HL-60 (cell line): ENCODE results near the gene MYO15A.

Source experiments
- DNase-seq, 2 experiments: peaks; one replicate each; pipeline ENCODE4 v3.0.0-alpha.2; 2010 to 2020; ENCODE audit warnings: low read depth in 1 of 2, low spot score in 1 of 2
- H3K27ac ChIP-seq: fragments of 250-450 bp; sonication (Bioruptor Pico); replicated peaks from 2 replicates; pipeline ENCODE4 v1.5.1; 2020; ENCODE audit warnings: mild to moderate bottlenecking, moderate library complexity
- H3K27me3 ChIP-seq: fragments of 250-450 bp; sonication (Bioruptor Pico); 2 replicates; pipeline ENCODE4 v1.5.1; 2021; ENCODE audit warnings: mild to moderate bottlenecking, moderate library complexity; ENCODE audit not compliant: insufficient read depth, poor library complexity, severe bottlenecking
- H3K4me3 ChIP-seq: replicated peaks from 2 replicates; pipeline ENCODE4 v1.5.1; 2011; ENCODE audit warnings: mild to moderate bottlenecking, control low read depth, low read length; ENCODE audit not compliant: insufficient read depth
- GABPA ChIP-seq: IDR thresholded peaks from 2 replicates; pipeline ENCODE4 v1.6.1; 2012; ENCODE audit warnings: low read depth
- POLR2AphosphoS5 ChIP-seq: IDR thresholded peaks from 2 replicates; pipeline ENCODE4 v1.6.1; 2012; ENCODE audit warnings: low read depth
- SPI1 ChIP-seq: IDR thresholded peaks from 2 replicates; pipeline ENCODE4 v1.6.1; 2012; ENCODE audit warnings: low read depth, mild to moderate bottlenecking, borderline replicate concordance
- TF ChIP-seq, protein P1 (sequence below): IDR thresholded peaks from 2 replicates; pipeline ENCODE4 v1.6.1; 2012; ENCODE audit warnings: low read depth; ENCODE audit not compliant: insufficient replicate concordance
- TF ChIP-seq, protein P2 (sequence below): IDR thresholded peaks from one replicate; pipeline ENCODE4 v1.5.1; 2011; ENCODE audit warnings: low read length, control low read depth, inconsistent platforms; ENCODE audit not compliant: insufficient read depth

The MYO15A gene

DNA sequence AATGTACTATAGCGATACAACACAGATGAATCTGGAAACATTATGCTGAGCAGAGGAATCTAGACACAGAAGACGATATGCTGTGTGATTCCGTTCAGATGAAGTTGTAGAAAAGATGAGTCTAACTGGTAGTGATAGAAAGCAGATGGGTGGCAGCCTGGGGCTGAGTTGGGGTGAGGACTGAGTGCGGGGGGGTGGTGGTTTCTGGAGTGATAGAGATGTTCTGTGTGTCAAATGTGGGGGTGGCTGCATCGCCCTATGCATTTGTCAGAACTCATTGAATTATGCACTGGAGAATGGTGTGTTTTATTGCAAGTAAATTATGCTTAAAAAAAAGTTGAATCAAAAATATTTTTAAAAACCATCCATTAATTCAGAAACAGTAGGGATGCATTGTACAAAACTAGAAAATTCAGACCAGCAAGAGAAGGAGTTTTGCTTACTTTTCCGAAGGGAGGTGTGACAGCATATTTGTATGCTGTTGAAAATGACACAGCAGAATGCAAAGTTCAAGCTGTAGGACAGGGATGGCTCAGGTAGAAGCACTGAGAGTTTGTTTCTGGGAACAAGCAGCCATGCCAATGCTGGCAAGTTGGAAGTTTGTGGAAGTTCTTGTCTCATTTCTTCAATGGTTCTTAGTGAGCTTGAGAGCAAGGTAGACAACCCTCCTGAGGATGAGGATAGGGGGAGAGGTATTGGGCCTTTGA lies 33.8 kb upstream of the MYO15A start:
- Histone ChIP-seq H3K4me3 (no peak overlapping the region), H3K27ac (no peak overlapping the region), H3K27me3 (no peaks in the 10 kb centered on the region)
- no peak for TF ChIP-seq POLR2AphosphoS5
- no peak for TF ChIP-seq GABPA
- TF ChIP-seq, protein P1, sequence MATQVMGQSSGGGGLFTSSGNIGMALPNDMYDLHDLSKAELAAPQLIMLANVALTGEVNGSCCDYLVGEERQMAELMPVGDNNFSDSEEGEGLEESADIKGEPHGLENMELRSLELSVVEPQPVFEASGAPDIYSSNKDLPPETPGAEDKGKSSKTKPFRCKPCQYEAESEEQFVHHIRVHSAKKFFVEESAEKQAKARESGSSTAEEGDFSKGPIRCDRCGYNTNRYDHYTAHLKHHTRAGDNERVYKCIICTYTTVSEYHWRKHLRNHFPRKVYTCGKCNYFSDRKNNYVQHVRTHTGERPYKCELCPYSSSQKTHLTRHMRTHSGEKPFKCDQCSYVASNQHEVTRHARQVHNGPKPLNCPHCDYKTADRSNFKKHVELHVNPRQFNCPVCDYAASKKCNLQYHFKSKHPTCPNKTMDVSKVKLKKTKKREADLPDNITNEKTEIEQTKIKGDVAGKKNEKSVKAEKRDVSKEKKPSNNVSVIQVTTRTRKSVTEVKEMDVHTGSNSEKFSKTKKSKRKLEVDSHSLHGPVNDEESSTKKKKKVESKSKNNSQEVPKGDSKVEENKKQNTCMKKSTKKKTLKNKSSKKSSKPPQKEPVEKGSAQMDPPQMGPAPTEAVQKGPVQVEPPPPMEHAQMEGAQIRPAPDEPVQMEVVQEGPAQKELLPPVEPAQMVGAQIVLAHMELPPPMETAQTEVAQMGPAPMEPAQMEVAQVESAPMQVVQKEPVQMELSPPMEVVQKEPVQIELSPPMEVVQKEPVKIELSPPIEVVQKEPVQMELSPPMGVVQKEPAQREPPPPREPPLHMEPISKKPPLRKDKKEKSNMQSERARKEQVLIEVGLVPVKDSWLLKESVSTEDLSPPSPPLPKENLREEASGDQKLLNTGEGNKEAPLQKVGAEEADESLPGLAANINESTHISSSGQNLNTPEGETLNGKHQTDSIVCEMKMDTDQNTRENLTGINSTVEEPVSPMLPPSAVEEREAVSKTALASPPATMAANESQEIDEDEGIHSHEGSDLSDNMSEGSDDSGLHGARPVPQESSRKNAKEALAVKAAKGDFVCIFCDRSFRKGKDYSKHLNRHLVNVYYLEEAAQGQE, result no peak
- TF ChIP-seq SPI1, result no peak
- TF ChIP-seq, protein P2, sequence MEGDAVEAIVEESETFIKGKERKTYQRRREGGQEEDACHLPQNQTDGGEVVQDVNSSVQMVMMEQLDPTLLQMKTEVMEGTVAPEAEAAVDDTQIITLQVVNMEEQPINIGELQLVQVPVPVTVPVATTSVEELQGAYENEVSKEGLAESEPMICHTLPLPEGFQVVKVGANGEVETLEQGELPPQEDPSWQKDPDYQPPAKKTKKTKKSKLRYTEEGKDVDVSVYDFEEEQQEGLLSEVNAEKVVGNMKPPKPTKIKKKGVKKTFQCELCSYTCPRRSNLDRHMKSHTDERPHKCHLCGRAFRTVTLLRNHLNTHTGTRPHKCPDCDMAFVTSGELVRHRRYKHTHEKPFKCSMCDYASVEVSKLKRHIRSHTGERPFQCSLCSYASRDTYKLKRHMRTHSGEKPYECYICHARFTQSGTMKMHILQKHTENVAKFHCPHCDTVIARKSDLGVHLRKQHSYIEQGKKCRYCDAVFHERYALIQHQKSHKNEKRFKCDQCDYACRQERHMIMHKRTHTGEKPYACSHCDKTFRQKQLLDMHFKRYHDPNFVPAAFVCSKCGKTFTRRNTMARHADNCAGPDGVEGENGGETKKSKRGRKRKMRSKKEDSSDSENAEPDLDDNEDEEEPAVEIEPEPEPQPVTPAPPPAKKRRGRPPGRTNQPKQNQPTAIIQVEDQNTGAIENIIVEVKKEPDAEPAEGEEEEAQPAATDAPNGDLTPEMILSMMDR, result no peak
- no peak for DNase-seq

DNA sequence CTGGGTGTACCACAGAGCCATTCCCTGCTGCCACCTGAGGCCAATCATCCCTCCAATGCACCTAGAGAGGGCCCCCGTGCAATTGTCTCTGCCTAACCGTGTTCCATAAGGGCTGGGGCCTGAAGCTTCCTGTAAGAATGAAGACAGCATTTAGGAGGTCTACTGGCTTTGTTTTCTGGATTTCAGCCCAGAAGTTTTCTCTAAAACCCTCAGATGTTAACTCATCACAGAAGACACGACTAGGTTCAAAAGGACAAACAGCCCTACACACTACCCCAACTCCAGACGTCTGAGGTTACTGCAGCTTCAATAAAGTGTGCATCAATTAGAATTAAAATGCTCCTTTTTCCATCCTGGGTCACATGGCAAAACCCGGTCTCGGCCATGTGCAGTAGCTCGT lies 31.6 kb upstream of the MYO15A start:
- H3K27ac ChIP-seq, result no peak overlapping the region
- TF ChIP-seq SPI1 (no peak), POLR2AphosphoS5 (no peak), GABPA (no peak)
- TF ChIP-seq, protein P2, result no peak
- TF ChIP-seq, protein P1, result no peak
- no peak for DNase-seq
- no peak overlapping the region for H3K4me3 ChIP-seq
- H3K27me3 ChIP-seq, result no peaks in the 10 kb centered on the region

DNA sequence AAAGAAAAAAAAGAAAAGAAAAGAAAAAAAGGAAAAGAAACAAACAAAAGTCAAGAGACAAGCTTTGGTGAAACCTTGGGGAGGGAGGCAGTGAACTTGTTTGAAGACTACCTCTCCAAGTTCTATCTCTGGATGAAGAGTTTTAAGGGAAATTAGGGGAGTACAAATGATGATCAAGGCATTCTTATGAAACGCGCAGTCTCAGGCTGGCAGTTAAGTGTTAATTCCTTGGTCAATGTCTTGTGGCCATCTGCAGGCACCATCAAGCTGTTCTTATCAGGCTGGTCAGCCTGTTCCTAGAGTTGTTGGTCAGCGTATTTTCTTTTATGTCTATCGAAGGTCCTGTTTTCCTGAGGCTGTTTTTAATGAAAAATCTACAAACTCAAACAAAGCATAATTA lies 29.0 kb upstream of the MYO15A start:
- TF ChIP-seq SPI1 (no peak), POLR2AphosphoS5 (no peak)
- Histone ChIP-seq H3K27me3 (no peaks in the 10 kb centered on the region), H3K27ac (no peak overlapping the region), H3K4me3 (no peak overlapping the region)
- DNase-seq, result no peak

DNA sequence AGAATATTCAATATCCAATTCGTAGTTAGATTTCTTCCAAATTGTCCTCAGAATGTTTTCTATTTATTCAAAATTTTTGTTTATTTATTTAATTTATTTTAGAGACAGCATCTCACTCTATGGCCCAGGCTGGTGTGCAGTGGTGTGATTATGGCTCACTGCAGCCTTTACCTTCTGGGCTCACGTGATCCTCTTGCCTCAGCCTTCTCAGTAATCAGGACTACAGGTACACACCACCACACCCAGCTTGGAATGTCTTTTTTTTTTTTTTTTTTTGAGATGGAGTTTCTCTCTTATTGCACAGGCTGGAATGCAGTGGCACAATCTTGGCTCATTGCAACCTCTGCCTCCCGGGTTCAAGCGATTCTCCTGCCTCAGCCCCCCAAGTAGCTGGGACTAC lies 24.3 kb upstream of the MYO15A start:
- TF ChIP-seq GABPA, result no peak
- TF ChIP-seq, protein P1, result no peak
- no peak for TF ChIP-seq SPI1
- TF ChIP-seq, protein P2, result no peak
- no peak for TF ChIP-seq POLR2AphosphoS5
- Histone ChIP-seq H3K27me3 (no peaks in the 10 kb centered on the region), H3K27ac (no peak overlapping the region), H3K4me3 (no peak overlapping the region)
- DNase-seq, result no peak
